ENCODE results near the gene NRXN3. TPM values are rescaled to one million over a fixed set of nuclear protein-coding genes. Genes with fewer than 3 reads are reported as not detected.

Gene NRXN3
- total and polyA plus RNA-seq, 2 of the 13 experiments (the other 11 are each of a cell fraction or from before 2014, with no cell fraction given), result 0.03 TPM; not detected in 1

DNA sequence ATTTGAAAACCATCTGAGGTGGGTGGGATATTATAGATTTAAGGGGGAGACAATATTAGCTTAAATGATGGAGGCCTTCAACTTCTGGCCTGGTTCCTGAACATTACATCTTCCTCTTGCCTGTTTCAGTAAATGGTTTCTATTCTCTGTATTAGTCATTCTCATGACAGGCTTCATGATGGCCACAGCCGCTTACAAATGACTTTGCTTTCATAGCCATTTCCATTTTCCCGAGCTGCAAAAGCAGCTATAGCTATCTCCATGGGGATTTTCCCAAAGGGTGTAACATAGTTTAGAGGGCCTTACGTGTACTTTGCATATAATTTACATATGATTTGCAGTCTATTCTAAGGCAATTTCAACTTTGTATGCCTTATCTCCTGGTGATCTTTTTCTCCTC, 121.8 kb downstream of the NRXN3 start:
- WGBS (ENCODE audit: low lambda C conversion rate), result 18% methylated on average over 3 of the region's 3 CpGs

More for the DNA sequence above, 121.8 kb downstream of the NRXN3 start:
- no peaks in the 10 kb centered on the region for H3K79me2 ChIP-seq (ENCODE audit: insufficient read depth, low read length)
- H4K20me1 ChIP-seq (ENCODE audit: insufficient read depth, low read length), result no peaks in the 10 kb centered on the region
- H3K4me2 ChIP-seq (ENCODE audit: low read depth, low read length), result no peak overlapping the region
- intact Hi-C loops (cut with micrococcal nuclease; ENCODE audit: unreplicated experiment), result no loop called here
- H3K36me3 ChIP-seq (replicated peaks in 1 of 2; ENCODE audit: control insufficient read depth in 1 of 2, insufficient read depth in 2 of 2, low read length in 2 of 2), result no peaks in the 10 kb centered on the region
- H3K4me3 ChIP-seq (replicated peaks in 1 of 3; ENCODE audit: insufficient read depth in 1 of 3, low read depth in 2 of 3, low read length in 3 of 3), result no peak overlapping the region
- DNase-seq (ENCODE audit: low spot score) (no peak), ATAC-seq (no peak), FAIRE-seq (no peak)
- no peak overlapping the region for H3K27ac ChIP-seq (ENCODE audit: extremely low read length, insufficient read depth, low read length)
- no peaks in the 10 kb centered on the region for H3K4me1 ChIP-seq (ENCODE audit: insufficient read depth, low read length)
- H3K27me3 ChIP-seq (ENCODE audit: control insufficient read depth in 1 of 2, insufficient read depth in 2 of 2, low read length in 2 of 2), result no peaks in the 10 kb centered on the region
- TF ChIP-seq NFYB (CRISPR knock-in tag; IDR thresholded peaks at IDR 0.05) (no peak), PATZ1 (CRISPR knock-in tag; IDR thresholded peaks at IDR 0.05) (no peak), NFATC3 (CRISPR knock-in tag; IDR thresholded peaks at IDR 0.05) (no peak), SOX13 (IDR thresholded peaks at IDR 0.05) (no peak), SOX13 (CRISPR knock-in tag; conservative IDR thresholded peaks at IDR 0.05 in 1 of 2, IDR thresholded peaks at IDR 0.05 in 1 of 2) (no peak), GTF3A (CRISPR knock-in tag; conservative IDR thresholded peaks at IDR 0.05) (no peak), ZNF644 (CRISPR knock-in tag; IDR thresholded peaks at IDR 0.05; ENCODE audit: low read depth) (no peak), TEF (CRISPR knock-in tag; IDR thresholded peaks at IDR 0.05) (no peak), ZNF720 (CRISPR knock-in tag; IDR thresholded peaks at IDR 0.05) (no peak), NFE2L1 (CRISPR knock-in tag; IDR thresholded peaks at IDR 0.05; ENCODE audit: borderline replicate concordance) (no peak), TOE1 (CRISPR knock-in tag; IDR thresholded peaks at IDR 0.05) (no peak), ZBTB4 (CRISPR knock-in tag; IDR thresholded peaks at IDR 0.05; ENCODE audit: borderline replicate concordance) (no peak), HNRNPH1 (optimal IDR thresholded peaks at IDR 0.05; ENCODE audit: low read depth, low read length) (no peak), CHD2 (IDR thresholded peaks at IDR 0.05; ENCODE audit: low read depth, low read length) (no peak), MZF1 (CRISPR knock-in tag; IDR thresholded peaks at IDR 0.05; ENCODE audit: borderline replicate concordance) (no peak), ZNF557 (CRISPR knock-in tag; IDR thresholded peaks at IDR 0.05) (no peak), HNRNPUL1 (IDR thresholded peaks at IDR 0.05; ENCODE audit: low read depth, low read length) (no peak), KDM4B (CRISPR knock-in tag; IDR thresholded peaks at IDR 0.05) (no peak), THAP7 (CRISPR knock-in tag; IDR thresholded peaks at IDR 0.05) (no peak)
- CTCF ChIA-PET (ENCODE audit: low intra/inter-chr PET ratio, low total read pairs), result no interaction called here
- H3K9me3 ChIP-seq (ENCODE audit: low read length), result no peaks in the 10 kb centered on the region
- no TSS peak for BruUV-seq (replicated peaks)
- in situ Hi-C loops (cut with HindIII; ENCODE audit: extremely low pct_ligation_motif_present, low pct_unique_long_range_greater_than_20kb), result no loop called here
- no peak overlapping the region for H2AFZ ChIP-seq (ENCODE audit: low read length)
- POLR2A ChIA-PET, result no interaction called here
- no peak overlapping the region for H3K9ac ChIP-seq (ENCODE audit: insufficient read depth, low read depth, low read length)

Data from HepG2 (cell line).